Natural killer cell treated with Interleukin-12 subunit alpha and Interleukin-12 subunit beta and Interleukin-15 and Interleukin-18, amount 100 ng/mL, for 72 hours (primary cell): ENCODE data around the gene PCNP. TPM values are rescaled to one million over a fixed set of nuclear protein-coding genes. Genes with fewer than 3 reads are reported as not detected.

Experiments used
- ATAC-seq, 2 donors: fragments of 150-1000 bp; cut with Tn5 transposase in 1 of 2; sonication (Bioruptor Pico), chemical (Tn5 transposase) in 1 of 2; 2 replicates each; pipeline ENCODE4 v1.10.0; 2021
- DNase-seq: peaks from one replicate; pipeline ENCODE4 v3.0.0; 2022; ENCODE audit warnings: low spot score
- H3K27ac Mint-ChIP-seq, 2 donors: 1 replicate in 1 of 2; 2 replicates in 1 of 2; pipeline ENCODE4 v1.8.0; 2022; ENCODE audit warnings: mixed read lengths in 2 of 2, mild to moderate bottlenecking in 1 of 2, moderate library complexity in 1 of 2
- H3K27me3 Mint-ChIP-seq, 2 donors: 1 replicate in 1 of 2; 2 replicates in 1 of 2; pipeline ENCODE4 v1.8.0; 2022; ENCODE audit warnings: mixed read lengths in 2 of 2
- H3K36me3 Mint-ChIP-seq: one replicate; pipeline ENCODE4 v1.8.0; 2022; ENCODE audit warnings: mixed read lengths
- H3K4me1 Mint-ChIP-seq, 2 donors: 1 replicate in 1 of 2; 2 replicates in 1 of 2; pipeline ENCODE4 v1.8.0; 2022; ENCODE audit warnings: low read depth in 2 of 2, mixed read lengths in 2 of 2, mild to moderate bottlenecking in 1 of 2
- H3K4me3 Mint-ChIP-seq: one replicate; pipeline ENCODE4 v1.8.0; 2022; ENCODE audit warnings: mixed read lengths
- H3K9me3 Mint-ChIP-seq: 2 replicates; pipeline ENCODE4 v1.8.0; 2022; ENCODE audit warnings: mixed read lengths
- total RNA-seq, 2 donors: library from RNA; stranded (reverse); gene quantifications; one replicate each; pipeline ENCODE4 v1.2.3, GENCODE V29; 2022

PCNP gene
- total RNA-seq, 2 donors from 2014 or later = 132 to 134 TPM

DNA sequence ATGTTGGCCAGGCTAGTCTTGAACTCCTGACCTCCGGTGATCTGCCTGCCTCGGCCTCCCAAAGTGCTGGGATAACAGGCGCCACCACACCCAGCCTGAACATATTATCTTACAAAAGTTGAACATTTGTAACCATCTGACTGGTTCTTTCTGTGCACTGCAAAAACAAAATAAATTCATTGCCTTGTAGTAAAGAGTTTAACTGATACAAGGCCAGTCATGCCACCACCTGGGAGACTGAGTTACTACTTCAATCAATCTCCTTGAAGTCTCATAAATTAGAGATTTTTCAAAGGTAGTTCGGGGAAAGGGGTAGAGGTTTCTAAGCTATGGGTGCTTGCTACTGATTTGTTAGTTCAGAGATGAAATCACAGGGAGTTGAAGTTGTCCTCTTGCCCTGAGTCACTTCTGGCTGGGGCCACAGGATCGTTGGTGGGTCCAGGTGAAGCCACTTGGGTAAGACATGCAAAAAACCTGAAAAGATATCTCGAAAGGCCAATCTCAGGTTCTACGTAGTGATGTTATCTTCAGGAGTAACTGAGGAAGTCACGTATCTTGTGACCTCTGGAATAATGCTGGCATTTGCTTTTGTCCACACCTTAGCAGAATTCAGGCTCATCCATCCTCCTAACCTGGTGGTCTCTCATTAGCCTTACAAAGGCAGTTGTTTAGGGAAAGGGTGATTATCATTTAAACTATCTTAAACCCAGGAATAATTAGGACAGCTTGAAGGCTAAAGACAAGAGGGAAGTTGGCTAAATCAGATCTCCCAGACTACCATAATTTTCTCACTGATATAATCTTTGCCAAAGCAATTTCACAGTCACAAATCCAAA lies 69.2 kb downstream of the PCNP start:
- peak overlapping the region; percentile 70 to 89 for H3K27ac Mint-ChIP-seq
- H3K36me3 Mint-ChIP-seq = no peaks in the 10 kb centered on the region
- DNase-seq (no peak), ATAC-seq (peak in 1 of 2 donors; percentile 2)
- no peaks in the 10 kb centered on the region for H3K9me3 Mint-ChIP-seq
- H3K4me3 Mint-ChIP-seq = peak overlapping the region; percentile 44
- peaks cover 23% of the 10 kb centered on the region in 2 donors for H3K4me1 Mint-ChIP-seq
- no peaks in the 10 kb centered on the region for H3K27me3 Mint-ChIP-seq

Other genes starting within 250 kb of the PCNP start
- gene SENP7, start 61.0 kb upstream of the PCNP start, total RNA-seq = 10 to 100 TPM; 17.3 to 17.9 TPM
- gene TRMT10C, start 12.3 kb upstream of the PCNP start, total RNA-seq = 10 to 100 TPM; 29.7 to 43.5 TPM
- 10 to 100 TPM; 27.7 to 35.8 TPM for gene ZBTB11, start 103.0 kb downstream of the PCNP start, total RNA-seq
- gene RPL24, start 112.5 kb downstream of the PCNP start, total RNA-seq = 100 to 1,000 TPM; 677 to 822 TPM
- gene CEP97, start 150.4 kb downstream of the PCNP start, total RNA-seq = 10 to 100 TPM; 16.4 to 25.6 TPM
- 10 to 100 TPM; 14.9 to 20.6 TPM for gene NXPE3, start 205.0 kb downstream of the PCNP start, total RNA-seq